ENCODE data around the gene TWIST2.

TWIST2 gene

DNA sequence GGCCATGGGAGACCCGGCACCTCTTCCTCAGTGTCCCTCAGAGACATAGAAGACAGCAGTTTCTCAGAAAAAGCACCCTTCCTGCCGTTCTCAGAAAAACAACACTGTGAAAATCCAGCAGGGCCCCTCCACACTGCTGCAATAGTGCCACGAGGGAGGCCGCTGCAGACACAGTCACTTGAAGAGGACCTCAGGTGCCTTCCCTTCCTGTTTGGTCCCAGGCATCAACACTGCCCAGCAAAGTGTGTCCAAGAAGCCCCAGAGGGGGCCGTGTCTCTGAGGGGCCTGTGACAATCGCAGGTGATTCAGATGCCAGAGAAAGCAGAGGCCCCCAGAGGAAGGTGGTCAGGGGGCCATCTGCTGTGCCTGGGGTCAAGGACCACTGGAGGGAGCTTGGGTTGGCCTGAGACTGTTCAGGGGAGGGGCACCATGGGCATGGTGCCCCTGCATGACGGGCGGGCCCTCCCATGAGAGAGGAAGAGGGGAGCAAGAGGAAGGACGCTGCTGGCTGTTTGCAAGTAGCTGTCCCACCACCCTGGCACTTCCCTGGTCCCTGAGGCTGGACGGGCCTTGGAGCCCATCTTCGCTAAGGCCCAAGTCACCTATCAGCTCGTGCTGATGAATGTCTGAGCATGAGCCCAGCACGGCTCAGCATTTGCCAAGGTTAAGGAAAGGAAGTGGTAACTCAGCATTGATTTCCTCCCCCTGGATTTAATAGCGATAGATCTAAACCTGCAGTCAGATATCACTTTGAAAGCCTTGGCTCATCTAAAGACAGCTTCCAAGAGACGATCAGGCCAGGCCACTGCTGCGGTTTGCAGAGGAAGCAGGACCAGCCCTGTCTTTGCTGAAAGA, 9.1 kb downstream of the TWIST2 start:
- no peak for DNase-seq (ENCODE audit: low spot score)

DNA sequence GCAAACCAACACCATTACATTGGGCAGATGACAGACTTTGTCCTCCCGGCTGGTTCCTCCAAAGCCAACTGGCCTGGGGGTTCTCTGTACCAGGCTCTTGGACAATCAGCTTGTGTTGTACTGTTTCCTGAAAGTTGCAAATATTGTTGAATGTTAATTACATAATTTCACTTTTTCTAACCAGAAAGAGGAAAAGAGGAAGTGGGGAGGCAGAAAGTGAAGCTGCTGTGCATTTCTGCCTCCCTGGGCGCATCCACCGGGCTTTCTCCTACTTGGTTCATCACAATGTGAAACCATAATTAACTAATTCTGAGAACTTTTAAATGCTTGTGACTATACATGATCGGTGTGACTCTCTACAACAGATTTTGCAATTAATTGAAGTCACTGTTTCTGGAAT, 10.1 kb downstream of the TWIST2 start:
- DNase-seq (ENCODE audit: low spot score) = no peak

DNA sequence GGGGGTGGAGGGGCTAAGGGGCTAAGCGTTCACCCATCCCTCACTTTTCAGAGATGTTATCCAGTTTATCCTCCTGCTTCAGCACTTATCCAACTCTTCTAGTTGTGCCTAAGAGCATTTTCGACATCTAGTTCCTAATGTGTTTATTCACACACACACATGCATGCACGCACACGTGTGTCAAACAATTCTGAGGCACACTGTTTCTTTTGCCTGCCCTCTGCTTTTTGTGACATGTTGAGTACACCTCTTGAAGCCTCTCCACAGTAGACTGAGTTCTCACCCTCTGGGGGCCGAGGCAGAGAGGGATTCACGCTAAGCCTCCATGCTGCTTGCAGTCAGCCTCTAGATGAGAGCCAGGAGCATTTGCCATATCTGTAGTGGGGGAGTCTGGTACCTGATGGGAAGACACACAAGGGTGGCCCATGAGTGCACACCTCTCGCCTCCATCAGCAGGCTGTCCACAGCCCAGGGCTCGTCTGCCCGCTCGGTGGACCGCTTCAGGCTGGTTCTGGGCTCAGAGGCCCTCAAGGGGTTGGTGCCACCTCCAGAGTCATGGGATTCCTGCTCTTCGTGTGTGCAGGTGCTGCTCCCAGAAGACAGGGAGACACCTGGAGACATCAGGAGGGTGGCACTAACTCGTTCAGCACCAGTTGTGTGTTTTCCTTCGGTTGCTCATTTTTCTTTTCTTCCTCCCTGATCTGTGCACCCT, 11.9 kb downstream of the TWIST2 start:
- DNase-seq (ENCODE audit: low spot score) = no peak

DNA sequence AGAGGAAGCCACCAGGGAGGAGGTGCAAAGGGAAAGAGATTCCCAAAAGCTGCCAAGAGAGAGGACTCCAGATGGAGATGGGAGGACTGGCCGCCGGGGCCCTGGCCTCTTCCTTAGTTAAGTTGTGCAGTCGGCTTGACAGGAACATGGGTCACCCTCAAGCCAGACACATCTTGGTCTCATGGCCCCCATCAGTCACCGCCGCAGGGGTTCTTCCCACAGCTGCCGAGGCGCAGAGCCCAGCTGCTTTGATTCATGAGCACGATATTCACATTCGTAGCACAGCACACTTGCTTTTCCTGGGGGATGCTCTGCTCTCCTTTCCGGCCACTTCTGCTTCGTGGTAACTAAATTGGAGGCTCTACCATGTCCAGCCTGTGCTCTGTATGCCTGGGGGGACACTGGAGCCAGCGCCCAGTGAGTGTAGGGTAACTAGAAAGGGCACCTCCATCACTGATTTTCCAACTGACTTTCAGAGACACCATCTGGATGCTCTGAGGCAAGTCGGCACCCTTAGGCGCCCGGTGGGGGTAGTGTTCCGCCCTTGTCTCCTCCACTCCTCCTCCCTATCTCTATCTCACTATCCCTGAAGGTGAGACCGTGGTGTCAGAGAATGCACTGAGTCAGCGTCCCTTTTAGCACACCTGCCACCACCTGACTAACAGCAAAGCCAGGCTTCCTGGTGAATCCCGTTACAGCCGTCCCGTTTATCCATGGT, 13.3 kb downstream of the TWIST2 start:
- no peak for DNase-seq (ENCODE audit: low spot score)

DNA sequence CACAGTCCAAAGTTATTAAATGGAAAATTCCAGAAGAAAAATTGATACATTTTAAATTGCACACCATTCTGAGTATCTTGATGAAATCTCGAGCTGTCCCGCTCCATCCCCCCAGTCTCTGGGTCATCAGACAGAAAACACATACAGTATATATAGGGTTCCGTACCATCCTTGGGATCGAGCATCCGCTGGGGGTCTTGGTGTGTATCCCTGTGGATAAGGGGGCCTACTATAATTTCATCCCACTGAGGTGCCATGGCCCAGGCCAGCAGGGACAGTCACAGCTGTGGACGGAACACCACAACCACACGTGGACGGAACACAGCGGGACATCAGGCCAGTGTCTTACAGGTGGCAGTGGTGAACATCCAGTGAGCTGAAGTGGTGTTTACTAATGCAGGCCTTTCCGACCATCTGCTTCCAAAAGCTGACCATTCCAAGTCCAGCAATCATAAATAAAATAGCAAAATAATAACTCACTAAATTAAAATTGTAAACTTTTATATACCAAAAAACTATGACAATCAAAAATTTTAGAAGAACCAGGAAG, 14.0 kb downstream of the TWIST2 start:
- DNase-seq (ENCODE audit: low spot score) = no peak

DNA sequence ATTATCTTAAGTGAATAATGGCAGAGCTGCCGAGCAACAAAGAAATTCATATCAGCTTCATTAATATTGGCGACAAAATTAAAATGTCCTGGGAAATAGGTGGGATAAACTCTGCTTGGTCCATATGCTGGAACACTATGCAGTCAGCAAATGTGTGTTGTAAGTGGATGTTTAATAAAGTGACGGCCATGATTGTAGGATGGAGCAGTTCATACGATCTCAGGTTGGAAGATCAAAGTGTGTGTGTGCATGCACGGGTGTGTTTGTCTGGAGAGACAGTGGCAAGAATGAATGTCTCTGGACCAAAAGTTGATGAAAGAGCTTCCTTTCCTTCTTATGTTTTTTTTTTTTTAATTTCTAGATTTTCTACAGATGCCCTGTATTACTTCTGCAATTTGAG, 14.8 kb downstream of the TWIST2 start:
- no peak for DNase-seq (ENCODE audit: low spot score)

DNA sequence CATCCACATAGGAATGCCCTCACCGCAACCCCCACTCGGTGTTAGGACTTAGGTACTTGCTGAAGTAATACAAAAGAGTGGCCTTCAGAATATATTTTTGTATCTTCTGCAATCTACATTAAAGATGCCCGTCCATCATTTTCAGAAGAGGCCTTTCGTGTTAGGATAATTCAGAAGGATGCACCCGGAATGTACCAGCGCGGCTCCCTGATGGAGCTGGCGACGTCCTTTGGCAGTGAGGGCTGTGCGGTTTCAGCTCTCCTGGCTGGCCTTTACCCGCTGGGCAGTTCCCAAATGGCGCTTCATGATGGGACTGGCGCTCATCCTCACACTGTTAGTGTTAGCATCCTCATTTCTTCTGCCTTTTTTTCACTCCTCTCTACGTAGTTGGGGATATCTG, 15.3 kb downstream of the TWIST2 start:
- no peak for DNase-seq (ENCODE audit: low spot score)

DNA sequence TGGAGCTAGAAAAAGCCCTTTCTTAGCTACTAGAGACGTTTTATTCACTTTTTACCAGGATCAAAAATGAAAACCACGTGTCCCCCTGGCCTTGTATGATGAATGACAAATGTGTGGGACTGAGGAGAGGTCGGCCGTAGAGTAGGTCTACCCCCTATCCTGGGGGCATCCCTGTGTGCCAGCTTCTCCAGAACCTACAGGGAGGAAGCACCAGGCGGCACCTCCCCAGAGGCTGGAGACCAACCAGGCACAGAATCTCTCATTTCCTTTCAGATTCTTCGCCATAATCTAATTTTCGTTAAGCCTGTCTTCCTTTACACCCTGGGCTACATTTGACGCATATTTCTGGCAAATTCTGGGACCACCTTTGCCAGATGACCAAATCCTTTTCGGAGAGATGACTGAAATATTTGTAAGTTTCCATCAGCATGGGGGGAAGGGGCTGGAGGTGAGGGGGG, 15.9 kb downstream of the TWIST2 start:
- no peak for DNase-seq (ENCODE audit: low spot score)

DNA sequence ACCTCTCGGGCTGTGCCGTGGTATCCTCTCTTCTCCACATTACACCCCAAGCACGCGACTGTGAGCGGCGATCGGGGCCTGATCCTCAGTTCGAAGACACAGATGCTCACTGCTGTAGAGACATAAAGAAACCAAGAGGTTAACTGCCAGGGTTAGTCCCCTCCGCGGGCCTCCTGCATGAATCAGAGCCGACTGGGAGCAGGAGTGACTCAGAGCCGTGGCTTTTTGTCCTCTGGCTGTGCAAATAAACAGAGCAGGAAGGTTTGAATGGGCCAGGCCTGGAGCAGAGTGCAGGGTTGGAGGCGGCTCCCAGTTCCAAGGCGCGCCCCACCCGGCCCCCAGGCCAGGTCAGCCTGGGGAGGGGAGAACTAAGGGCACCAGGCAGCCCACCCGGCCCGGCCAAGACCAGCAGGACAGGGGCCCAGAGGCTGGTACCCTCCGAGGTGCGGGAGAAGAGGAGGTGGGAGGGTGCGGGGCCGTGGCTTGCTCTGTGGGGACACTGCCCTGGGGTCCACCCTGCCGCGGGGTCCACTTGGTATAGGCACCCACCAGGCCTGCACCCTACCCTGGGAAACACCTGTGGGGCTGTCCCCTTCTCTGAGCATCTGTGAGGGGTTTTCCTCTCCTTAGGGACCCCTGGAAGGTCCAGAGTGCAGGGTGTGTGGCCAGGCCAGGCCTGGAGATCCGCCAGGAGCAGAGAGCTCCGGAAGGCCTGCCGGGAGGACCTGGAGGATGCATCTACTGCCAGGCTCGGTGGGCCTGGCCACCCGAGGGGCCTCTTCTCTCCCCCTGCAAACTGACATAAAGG, 16.5 kb downstream of the TWIST2 start:
- DNase-seq (ENCODE audit: low spot score) = no peak

DNA sequence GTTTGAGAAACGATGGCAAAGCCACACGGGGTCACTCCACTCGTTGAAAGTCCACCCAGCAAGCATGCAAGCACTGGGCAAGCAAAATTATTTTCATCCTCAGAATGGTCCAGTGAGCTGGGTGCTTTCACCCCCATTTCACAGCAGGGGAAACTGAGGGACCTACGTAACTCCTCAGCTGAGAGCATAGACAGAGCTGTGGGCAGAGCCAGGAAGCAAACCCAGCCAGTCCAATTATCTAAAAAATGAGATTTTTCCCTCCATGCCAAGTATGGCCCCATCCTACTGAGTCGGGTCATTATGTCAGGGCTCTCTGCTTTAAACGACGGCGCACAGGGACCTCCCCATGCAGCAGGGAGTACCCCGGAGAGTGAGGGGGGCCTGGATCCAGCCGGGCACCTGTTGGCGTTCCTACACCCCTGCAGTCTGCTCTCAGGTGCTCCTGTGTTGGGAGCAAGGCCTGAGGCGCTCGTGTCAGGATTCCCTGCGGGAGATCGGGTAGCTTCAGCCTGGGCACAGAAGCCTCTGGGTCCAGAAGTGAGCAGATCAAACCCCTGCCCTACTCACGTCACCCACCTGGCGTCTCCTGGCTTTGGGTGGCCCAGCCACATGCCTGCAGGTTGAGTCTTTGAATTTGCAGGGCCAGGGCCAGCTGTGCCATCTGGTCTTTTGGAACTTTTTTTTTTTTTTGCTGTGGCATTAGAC, 17.3 kb downstream of the TWIST2 start:
- no peak for DNase-seq (ENCODE audit: low spot score)

DNA sequence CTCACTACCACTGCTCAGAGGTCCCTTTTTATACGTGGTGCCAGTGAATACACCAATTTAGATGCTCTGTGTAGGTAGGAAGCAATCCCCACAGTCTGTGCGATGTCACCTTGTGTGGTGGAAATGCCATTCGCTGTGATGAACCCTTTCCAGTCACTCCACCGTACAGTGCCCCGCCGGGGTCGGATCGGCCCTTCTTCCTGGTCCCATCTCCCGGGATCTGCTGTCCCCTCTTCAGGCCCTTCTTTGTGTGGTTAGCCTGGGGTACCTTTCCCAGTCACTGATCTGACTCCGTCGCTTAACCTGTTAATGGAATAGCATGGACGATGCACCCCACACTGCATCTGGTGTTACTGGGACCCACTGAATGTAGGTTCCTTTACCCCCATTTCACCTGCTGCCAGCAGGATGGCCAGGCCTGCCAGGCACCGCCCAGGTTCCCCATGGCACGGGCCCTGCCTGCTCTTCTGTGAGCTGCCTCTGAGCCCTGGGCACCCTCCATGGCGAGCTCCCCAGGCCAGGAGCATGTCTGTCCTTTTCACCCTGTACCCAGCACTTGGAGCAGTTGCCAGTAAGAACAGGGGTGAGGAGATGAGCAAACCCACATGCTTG, 18.0 kb downstream of the TWIST2 start:
- no peak for DNase-seq (ENCODE audit: low spot score)

DNA sequence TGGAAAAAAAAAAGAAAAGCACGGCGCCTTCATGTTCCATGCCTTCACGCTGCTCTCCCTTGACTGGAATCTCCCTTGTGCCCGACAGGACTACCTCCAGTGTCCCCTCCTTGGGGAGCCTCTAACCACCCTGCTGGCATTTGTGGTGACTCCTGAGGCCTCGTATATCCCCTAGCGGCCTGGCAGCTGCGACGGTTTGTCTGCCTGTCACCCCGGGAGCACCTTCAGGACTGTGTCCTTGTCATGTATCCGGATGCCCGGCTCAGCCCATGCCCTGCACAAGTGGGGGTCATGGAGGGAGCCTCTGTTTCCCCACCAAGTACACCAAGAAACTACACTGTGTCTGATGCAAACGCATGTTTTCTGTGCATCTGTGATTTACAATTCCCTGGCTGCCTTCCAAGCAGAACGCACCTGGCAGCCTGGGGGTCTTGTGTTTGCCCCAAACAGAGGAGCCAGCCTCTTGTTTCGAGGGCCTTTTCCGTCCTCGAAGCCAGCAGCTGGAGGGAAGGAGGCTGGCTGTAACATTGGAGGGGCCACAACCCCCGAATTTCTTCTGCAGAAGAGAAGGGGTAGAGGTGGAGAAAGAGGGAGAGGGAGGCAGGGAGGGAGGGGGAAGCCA, 18.9 kb downstream of the TWIST2 start:
- DNase-seq (ENCODE audit: low spot score) = no peak

DNA sequence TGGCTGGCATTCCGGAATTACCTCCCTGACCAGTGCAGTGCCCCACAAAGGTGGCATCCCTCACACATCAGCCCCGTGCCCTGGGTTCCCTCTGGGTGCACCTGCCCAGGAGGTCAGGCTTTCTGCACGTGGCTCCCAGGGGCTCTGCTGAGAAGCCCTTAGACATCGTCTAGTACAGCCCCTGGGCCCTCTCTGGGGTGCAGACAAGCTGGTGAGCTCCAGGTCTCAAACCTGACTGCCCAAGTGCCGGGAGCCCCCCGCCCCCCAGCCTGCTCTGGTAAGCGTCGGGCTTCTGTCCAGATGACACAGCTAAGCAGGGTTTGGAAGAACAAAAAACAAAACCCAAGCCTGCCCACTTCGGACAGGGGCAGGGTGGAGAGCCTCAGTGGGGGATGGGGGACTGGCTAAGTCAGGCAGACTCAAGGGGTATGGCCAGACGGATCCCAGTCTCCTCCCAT, 20.2 kb downstream of the TWIST2 start:
- DNase-seq (ENCODE audit: low spot score) = no peak

DNA sequence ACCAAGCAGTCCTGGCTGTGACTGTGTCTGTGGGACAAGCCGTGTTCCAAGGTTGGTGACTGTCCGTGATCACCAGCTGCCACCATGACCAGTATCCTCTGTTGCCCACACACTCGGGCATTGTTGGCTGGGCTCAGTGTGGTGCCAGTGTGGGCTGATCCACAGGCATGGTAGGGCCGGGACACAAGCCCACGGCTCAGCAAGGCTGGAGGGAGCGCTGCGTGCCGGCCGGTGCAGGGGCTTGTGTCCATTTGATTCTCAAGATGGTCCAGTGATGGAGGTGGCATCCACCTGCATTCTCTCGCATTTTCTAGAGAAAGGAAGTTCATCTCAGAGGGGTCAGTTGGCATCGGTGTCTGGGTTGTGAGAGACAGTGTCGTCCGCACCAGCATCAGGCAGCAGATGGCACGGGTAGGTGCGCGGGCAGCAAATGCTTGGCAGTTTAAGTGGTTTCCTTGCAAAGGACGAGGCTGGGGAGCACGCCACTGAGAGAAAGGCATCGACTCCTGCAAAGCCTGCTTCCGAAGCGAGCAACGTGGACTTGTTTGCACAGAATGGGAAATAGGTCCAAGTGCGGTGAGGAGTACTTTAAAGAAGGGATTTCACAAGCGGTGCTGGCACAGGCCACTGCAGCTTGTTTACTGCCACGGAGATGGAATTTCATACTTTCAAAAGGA, 20.9 kb downstream of the TWIST2 start:
- DNase-seq (ENCODE audit: low spot score) = no peak

DNA sequence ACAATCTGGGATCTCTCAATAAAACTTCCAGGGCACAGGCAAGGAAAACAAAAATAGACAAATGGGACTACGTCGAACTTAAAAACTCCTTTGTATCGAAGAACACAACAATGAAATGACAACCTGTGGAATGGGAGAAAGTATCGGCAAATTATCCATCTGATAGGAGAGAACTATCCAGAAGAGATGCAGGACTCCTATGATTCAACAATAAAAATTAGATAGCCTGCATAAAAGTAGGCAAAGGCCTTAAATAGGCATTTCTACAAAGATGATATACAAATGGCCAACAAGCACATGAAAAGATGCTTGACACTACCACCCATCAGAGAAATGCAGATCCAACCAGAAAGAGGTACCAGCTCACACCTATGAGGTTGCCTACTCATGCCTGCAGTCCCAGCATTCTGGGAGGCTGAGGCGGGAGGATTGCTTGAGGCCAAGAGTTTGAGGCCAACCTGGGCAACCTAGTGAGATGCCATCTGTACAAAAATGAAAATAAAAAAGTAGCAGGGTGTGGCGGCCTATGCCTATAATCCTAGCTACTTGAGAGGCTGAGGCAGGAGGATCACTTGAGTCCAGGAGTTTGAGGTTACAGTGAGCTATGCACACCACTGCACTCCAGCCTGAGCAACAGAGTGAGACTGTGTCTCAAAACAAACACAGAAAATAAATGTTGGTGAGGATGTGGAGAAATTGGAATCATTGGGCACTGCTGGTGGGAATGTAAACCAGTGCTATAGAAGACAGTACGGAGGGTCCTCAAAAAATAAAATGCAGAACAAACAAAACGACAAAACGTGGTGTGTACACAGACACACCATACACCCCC, 21.6 kb downstream of the TWIST2 start:
- no peak for DNase-seq (ENCODE audit: low spot score)

DNA sequence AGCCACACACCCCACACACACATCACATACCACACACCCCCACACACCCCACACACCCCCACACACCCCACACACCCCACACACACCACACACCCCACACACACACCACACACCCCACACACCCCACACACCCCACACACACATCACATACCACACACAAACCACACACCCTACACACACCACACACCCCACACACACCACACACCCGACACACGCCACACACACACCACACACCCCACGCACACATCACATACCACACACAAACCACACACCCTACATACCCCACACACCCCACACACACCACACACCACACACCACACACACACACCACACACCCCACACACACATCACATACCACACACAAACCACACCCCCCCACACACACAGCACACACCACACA, 22.4 kb downstream of the TWIST2 start:
- no peak for DNase-seq (ENCODE audit: low spot score)

DNA sequence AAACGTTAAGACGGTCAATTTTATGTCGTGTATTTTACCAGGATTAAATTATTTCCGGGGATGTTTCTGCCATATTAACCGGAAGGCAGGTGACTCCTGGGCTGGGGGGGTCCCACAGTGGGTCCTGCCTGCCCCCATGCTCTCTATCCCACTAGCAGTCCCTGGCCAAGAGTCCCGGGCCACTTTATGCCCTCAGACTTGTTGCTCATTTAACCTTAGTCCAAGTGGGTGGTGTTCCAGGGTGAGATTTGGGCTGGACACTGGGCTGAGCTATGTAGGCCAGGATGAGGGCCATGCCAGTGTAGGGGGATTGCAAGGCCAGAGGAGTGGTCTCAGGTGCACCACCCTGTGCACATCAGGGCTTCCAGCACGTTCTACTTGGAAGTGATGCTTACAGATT, 24.1 kb downstream of the TWIST2 start:
- DNase-seq (ENCODE audit: low spot score) = no peak

DNA sequence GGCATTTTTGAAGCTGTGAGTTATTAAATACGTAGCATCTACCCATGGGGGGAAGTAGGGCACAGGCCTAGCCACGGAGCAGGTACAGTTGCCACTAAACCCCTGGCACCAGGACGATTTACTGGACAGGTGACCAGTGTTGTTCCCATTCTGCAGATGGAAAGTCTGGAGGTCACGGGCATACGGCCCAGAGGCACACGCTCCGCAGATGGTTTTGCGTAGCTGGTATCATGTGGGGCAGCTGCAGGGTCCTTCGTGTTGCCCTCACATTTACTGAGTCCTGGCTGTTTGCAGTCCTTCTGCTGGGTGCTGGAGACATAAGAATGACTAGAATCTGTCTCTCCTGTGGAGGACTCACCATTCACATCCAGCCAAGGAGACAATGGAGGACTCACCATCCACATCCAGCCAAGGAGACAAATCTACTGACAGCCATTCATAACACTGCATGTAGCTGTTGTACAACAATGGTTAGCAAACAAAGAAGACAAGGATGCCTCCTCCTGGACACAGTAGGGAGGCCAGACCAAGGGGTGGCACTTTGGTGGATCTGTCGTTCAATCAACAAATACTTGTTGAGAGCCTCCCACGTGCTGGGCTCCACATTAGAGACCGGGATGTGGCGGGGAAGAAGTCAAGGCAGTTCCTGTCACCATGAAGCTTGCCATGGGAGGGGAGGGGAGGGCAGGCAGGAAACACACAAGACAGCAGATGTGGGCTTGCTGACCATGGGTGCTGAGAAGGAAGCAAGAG, 24.9 kb downstream of the TWIST2 start:
- no peak for DNase-seq (ENCODE audit: low spot score)

Data from CD4-positive, alpha-beta T cell treated with Interleukin-15 for 4 hours (primary cell).